GM19467 (cell line): Measurements from ENCODE around the gene RNF10.
"Not testable (repeated sequence)": the region's sequence is repeated elsewhere in the genome, so short reads cannot be mapped to it uniquely, and the experiment has no call there.

Experiments used
- ATAC-seq: cut with Tn5 transposase; IDR thresholded peaks from one replicate; pipeline ENCODE4 v1.9.1; 2021; ENCODE audit warnings: mild to moderate bottlenecking, moderate library complexity; ENCODE audit not compliant: unreplicated experiment

The RNF10 gene

DNA sequence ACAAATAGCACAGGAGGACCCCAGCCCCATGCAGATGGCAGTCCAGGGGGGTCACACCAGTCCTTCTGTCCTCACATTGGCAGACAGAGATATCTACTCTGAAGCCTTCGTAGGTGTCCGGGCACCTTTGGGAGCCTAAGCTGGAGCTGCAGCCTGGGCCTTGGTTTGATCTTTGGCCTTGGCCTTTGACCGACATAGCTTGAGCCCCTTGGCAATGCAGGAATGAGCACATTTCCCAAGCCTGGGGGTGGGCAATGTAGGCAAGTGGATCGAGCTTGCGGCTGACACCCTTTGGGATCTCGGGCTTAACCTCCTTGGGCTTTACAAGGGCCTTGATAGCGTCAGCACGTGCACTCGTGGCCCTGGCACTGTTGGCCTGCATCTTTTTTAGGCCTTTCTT, 11.6 kb upstream of the RNF10 start:
- no peak for ATAC-seq

DNA sequence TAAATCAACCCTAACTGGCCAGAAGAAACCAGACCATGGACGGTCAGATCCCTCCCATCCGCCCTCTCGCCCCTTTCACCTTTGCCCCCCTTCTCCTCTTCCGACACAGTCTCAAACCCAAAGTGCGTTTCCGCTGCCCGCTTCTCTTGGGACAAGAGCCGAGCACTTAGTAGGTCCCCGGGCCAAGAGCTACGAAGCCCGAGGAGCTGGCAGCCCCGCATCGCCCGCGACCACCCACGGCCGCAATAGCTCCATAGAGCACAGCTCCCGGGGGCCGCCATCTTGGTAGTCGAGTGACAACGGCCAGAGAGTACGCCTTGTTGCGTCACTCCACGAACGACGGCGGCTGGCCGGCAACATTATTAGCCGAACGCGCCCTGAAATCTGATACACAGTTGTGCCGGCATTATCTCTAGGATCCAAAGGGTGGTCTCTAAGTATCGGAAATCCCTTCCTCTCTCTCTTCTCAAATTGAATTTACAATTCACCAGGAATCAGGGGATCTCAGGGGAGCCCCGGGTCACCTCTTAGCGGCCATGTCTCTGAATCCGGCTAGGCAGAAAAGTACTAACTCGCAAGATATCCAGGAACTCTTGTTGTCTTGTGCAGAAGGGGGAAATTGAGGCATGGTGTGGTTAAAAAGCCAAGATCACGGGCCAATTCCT, 5.2 kb upstream of the RNF10 start, which contains the start of gene COQ5:
TSS of gene COQ5 (minus strand) at position 298 of the 665 bp plus-strand sequence. CDS start at position 281, 17 bp downstream.
- ATAC-seq = peak; percentile 67

DNA sequence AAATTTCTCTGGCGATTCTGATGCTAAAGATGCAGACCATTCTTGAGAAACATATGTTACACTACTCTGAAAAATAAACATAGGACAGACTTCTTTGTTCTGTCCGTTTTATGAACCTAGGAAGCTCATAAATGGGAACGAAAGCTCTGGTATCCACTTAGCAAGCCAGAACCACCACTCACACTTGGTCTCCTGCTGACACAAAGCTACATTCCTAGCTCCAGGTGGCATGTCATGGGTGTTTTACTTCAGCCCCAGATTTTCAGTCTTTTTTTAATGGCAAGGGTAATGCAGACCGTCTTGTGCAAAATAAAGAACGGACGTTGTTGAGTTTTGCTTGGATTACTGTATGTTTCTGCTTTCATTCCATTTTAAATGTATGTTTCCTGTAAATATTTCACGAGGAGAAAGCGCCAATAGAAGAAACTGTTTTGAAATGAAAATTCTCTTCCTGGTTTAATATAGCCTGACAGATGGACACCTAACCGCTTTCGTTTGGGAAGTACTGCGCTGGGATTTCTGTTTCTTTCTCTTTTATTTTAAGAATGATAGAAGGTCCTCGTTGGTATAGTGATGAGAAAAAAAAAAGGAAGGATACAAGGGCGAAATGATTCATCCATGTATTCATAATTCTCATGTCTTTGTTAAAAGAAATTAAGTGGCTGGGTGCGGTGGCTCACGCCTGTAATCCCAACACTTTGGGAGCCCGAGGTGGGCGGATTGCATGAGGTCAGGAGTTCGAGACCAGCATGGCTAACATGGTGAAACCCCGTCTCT, 4.3 kb upstream of the RNF10 start:
- no peak for ATAC-seq

DNA sequence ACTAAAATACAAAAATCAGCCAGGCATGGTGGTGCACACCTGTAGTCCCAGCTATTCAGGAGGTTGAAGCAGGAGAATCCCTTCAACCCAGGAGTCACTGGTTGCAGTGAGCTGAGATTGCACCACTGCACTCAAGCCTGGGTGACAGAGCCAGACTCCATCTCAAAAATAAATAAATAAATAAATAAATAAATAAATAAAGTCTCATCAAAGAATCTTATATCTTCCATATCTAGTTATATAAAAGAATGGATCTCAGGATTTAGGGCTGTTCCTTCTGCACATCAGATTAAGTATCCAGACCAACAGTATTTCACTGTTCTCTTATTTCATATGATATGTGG, 3.8 kb upstream of the RNF10 start:
- ATAC-seq = not testable (repeated sequence)

DNA sequence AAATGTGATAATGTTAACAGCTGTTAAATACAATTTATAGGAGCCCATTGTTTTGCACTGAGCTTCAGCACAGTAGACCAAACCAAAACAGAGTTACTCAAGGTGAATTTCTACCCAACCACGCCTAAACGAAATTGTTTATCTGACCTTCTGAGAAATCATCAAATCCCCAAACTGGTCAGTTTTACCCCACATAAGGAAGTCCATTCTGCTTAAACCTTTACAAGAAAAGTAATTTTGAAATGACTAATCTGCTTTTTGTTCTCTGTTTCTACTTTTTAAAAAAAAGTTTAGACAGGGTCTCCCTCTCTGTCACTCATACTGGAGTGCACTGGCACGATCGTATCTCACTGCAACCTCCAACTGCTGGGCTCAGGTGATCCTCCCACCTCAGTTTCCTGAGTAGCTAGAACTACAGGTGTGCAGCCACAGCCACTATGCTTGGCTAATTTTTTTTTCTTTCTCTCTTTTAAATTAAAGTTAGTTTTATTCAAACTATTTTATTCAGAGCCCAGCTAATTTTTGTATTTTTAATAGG, 1.4 kb upstream of the RNF10 start:
- no peak for ATAC-seq

DNA sequence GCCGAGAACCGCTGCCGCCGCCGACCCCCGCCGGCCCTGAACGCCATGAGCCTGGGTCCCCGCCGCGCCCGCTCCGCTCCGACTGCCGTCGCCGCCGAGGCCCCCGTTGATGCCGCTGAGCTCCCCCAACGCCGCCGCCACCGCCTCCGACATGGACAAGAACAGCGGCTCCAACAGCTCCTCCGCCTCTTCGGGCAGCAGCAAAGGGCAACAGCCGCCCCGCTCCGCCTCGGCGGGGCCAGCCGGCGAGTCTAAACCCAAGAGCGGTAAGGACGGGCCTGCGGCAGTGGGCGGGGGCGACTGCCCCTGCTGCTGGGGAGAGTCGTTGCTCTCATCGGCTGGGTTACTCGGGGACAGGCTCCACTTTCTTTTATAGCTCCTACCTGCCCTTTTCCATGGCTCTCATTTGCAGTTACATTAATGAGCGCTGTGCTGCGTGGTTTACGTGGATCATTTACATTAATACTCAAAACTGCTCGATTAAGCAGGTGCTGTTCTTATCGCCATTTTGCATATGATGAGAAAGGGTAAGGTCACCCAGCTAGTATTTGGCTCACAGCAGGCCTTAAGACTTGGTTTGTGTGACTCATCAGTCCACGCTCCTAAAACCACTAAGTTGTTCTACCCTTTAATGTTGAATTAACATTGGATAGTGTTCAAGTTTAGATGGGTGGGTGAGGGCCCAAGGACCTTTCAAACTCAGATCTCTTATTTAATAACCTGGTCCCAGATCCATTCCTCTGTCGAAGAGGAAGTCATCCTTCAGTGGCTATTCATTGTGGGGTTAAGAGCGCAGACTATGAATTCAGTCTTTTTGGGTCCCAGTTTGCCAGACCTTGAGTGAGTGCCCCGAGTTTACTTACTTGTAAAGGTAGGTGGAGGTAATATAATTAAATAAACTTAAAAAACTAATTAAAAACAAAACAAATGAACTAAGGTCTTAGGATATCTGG, 823 bp downstream of the RNF10 start:
- ATAC-seq = peak; percentile 34

DNA sequence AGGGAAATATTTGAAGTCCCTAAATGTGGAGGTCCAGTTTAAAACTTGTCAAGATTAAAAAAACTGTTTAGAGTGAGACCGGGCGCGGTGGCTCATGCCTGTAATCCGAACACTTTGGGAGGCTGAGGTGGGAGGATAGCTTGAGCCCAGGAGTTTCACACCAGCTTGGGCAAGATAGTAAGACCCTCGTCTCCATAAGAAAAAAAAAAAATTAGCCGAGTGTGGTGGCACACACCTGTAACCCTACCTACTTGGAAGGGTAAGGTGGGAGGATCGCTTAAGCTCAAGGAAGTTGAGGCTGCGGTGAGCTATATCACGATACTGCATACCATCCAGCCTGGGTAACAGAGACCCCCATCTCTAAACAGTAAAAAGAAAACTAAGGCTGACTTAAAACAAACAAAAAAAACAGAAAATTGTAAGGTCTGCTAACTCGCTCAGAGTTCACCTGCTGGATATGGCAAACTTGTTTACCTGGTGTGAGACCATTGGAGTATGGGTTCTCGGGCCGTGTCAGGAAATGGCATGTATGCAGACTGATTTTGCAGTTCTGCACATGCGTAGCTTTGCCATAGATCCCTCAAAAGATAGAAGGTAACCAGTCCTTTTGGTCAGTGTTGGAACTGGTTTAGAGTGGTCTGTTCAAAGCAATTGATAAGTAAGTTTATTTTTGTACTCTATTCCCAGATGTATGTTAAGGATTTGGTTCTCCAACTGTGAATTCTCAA, 2.1 kb downstream of the RNF10 start:
- no peak for ATAC-seq

DNA sequence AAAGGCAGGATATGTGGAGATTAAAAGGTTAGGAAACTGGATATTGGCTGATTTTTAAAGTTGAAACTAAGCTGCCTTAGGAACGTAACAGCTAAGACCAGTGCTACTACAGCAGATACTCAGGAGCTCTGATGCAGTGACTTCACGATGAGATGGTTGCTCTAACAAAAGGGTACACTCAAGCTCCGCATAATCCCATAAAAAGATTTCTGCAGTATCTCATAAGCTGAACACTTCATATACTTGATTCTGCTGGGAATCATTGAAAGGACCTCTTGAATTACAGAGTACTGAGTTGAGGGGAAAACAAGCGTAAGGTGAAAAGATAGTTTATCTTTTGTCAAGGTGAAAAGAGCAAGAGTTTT, 3.7 kb downstream of the RNF10 start:
- ATAC-seq = no peak

DNA sequence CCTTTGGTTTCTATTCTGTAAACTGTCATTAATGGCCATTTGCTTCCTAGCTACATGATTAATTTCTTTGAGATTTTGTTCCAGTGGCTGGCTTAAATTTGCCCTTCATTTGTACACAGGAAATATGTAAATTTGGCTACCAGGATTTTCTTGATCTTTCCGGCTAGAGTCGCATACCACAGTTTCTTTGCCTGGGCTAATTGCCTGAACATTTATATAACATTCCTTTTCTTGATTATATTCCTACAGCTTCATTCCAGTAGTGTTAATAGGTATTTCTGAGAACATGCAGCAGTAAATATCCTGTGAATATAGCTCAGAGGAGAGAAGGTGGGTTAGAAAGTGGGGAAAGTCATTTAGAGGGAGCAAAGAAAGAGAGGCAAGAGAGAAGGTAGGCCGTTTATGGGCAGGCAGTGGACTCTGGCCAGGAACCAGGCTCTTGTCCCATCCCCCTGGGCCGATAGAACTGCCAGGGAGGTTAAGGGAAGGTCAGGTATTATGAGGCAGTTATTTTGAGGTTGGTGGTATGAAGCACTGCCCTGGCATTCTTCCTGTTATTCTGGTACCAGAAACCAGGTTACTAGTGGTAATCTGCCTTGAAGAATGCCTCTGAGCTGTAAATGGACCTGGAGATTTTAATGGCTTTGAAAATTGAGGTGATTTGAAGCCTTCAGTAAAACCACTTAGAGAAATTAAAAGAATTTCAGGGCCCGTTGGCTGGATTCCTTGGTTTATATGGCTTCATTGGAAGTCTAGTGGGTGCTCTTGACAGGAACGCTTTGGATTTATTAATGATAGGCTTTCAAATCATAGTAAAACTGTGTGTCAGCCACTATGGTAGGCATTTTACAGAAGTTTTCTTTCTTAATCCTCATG, 4.4 kb downstream of the RNF10 start:
- ATAC-seq = no peak

DNA sequence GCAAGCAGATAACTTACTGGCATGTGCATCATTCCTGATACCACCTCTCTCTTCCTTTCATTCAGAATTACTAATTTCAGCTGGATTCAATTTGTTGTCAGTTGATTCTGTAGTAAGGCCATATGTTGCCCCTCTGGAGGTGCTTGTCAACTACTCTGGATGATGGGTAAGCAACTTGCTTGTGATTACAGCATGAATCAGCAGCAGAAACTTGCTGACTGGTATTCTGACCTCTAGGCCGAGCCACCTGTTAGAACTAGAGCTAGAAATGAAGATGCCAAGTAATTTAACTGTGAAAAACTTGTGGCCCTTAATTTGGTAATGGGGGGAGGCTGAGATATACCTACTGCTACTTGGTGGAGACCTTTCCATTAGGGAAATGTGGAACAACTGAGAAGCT, 5.1 kb downstream of the RNF10 start:
- ATAC-seq = no peak

DNA sequence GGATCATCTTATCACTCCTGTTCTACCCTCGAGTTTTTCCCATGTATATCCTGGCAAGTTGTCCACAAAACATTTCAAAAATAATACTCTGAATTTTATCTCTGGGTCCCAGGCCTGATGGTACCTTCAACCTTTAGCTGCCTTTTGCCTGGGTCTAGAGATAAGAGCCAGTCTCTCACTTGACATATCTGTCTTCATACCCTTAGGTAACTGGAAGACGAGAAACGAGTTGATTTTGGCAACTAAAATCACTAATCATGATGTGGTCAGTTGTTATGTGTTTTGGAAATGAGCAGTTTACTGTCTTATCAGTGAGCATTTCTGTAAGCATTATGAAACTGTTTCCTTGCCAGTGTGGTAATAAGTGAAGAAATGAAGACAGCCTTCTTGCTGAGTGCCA, 6.3 kb downstream of the RNF10 start:
- ATAC-seq = no peak

DNA sequence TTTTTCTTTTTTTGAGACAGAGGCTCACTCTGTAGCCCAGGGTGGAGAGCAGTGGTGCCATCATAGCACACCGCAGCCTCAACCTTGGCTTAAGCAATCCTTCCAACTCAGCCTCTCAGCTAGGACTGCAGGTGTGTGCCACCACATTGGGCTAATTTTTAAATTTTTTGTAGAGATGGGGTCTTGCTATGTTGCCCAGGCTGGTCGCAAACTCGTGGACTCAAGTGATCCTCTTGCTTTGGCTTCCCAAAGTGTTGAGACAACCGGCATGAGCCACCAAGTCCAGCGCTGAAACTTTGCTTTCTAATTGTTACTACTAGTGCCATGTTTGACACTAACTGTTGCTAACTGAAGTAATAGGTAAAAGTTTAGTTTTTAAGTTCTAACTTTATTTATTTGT, 8.0 kb downstream of the RNF10 start:
- no peak for ATAC-seq

DNA sequence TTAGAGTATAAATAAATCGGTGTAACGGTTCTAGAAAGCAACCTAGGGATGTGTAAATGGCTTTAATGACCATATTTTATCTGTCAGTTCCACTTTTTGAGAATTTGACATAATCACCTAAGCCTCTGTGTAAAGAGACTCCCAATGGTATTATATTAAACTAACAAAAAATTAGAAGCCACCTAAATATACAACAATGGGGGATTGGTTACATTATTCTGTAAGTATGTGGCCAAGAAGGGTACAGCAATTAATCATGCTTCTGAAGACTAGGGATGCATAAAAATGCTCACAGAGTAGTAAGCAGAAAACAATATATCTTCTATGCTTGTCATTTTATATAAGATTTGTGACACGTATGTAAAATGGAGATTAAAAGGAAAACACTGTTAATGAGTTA, 10.5 kb downstream of the RNF10 start:
- no peak for ATAC-seq

DNA sequence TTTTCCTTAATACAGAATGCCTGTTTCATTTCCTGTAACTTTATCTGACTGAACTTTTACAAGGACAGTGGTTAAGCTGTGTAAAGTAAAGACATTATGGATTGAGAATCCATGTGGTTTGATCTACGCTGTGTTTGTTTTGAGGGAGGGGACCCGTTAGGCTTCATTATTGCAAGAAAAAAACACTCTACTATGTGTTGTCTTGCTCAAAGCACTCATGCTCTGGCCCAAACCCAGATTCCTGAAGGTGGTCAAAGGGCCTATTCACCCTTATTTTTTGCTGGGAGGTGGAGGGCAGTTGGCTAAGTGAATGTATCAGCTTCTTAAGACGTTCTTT, 11.9 kb downstream of the RNF10 start:
- ATAC-seq = no peak

DNA sequence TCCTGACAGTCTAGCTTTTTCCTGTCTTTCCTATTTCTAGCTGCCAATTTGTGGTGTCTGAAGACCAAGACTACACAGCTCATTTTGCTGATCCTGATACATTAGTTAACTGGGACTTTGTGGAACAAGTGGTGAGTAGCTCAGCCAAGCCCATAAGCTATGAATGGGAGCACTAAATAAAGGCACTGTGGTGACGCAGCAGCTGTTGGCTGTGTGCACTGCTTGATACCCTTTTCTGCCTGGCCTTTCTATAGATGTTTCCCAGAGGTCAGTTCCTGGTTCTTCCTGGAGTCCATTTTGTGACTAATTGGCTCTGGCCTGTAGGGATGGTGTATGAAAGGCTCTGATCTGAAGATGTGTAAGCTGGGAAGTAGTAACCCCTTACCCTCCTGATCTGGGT, 20.5 kb downstream of the RNF10 start:
- ATAC-seq = no peak

DNA sequence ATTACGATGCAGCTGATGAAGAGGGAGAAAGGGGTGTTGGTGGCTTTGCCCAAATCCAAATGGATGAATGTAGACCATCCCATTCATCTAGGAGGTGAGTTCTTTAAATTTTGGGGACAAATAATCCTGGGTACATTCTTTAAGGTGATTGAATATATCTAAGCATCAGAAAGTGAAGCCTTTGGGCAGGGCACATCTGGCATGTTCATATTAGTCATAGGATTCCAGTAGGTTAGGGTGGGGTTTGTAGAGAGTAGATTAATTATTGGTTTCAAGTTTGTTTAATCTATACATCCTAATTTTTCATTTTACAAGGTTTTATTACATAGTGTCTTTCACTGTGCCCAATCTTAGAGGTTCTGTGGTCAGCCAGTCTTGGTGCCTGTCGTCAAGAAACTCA, 23.4 kb downstream of the RNF10 start:
- ATAC-seq = no peak

DNA sequence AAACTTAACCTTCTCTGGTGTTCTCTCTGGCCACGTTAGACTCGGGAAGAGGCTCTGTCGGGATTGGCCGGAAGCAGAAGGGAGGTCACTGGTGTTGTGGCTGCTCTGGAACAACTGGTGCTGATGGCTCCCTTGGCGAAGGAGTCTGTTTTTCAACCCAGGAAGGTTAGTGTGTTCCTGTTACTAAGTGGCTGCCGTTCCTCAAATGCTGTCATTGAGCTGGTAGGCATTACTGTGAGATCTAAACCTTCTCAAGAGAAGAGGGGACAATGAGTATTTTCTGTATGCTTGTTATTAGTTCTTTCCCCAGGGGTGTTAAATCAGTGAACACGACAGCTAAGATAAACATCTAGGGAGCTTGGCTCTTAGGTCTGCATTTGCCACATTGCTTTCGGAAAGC, 28.8 kb downstream of the RNF10 start:
- no peak for ATAC-seq

DNA sequence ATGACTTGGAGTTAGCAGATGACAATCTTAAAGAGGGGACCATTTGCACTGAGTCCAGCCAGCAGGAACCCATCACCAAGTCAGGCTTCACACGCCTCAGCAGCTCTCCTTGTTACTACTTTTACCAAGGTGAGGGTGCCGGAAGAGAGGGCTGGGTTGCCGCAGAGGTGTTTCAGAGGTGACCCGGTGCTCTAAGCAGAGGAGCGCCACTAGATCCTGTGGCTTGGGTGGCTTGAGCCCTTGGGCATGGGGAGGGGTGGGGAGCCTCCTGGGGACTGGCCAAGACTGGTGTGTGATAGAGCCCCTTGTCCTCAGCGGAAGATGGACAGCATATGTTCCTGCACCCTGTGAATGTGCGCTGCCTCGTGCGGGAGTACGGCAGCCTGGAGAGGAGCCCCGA, 29.3 kb downstream of the RNF10 start:
- no peak for ATAC-seq

DNA sequence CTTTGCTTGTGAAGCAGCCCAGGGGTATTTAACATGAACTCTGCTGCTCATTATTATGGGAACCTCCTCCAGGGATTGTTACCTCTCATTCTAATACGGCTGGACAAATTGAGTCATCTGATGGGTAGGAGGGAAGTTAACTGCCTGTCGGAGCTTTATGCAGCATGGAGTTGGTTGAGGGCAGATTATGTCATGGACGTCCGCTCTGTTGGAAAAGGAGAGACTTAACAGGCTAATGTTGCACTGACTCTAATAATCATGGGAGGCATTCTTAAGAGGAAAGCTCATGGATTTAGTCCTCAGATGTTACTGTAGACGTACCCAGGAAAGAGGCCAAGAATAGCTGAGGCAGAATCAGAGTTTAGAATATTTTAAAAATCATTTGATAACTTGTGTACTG, 37.1 kb downstream of the RNF10 start:
- ATAC-seq = no peak

DNA sequence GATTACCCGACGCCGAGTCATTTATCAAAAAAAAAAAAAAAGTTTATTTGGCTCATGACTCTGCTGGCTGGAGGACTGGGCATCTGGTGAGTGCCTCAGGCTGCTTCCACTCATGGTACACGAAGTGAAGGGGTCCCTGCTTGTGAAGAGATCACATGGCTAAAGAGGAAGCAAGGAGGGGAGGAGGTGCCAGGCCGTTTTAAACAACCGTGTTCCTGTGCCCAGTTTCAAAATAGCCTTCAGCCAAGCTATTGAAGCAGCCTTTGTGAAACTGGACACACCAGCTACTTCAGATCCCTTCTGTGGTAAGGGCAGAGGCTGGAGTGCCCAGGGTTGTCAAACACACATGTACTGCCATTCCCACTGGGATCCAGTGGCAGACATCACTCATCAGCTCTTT, 39.4 kb downstream of the RNF10 start:
- ATAC-seq = no peak
